Lower leg skin (tissue), 4 donors: ENCODE results near the gene A4GALT. TPM values are rescaled to one million over a fixed set of nuclear protein-coding genes. Genes with fewer than 3 reads are reported as not detected.

Experiments used
- DNase-seq, 2 donors: peaks; one replicate each; pipeline ENCODE4 v3.0.0-alpha.2; 2019; ENCODE audit warnings: low spot score in 2 of 2
- H3K4me3 ChIP-seq: fragments of 200-600 bp; sonication (generic); 2 replicates; pipeline ENCODE4 v1.5.1; 2017; ENCODE audit warnings: mild to moderate bottlenecking, low read depth; ENCODE audit not compliant: poor library complexity, severe bottlenecking
- POLR2A ChIP-seq, 2 donors: fragments of 450-650 bp; IDR thresholded peaks; one replicate each; pipeline ENCODE4 v1.6.1; 2016 to 2017; ENCODE audit warnings: antibody characterized with exemption in 2 of 2, mild to moderate bottlenecking in 1 of 2, moderate library complexity in 1 of 2
- WGBS, 2 donors: methylation state at CpG; one replicate each; pipeline ENCODE4 v1.1.5; 2018; 5-methylcytosine and 5-hydroxymethylcytosine counted together
- intact Hi-C: fragments of 100-400 bp; cut with DNase I; formaldehyde crosslinking; loops from one replicate; pipeline ENCODE4 v1.15.0; 2023; ENCODE audit warnings: low total_unique reads
- total RNA-seq, 4 donors: library from RNA; depleted of rRNA; stranded (reverse); fragments of >200 nt; gene quantifications; one replicate each; pipeline ENCODE4 v1.1.0, GENCODE V29; 2016
- TF ChIP-seq, protein P1 (sequence below), 3 donors: fragments of 450-650 bp; IDR thresholded peaks; one replicate each; pipeline ENCODE4 v1.5.1; 2016; ENCODE audit warnings: antibody characterized with exemption in 3 of 3, mild to moderate bottlenecking in 3 of 3, moderate library complexity in 2 of 3

Gene A4GALT
- total RNA-seq, 4 donors from 2014 or later = 4.5 to 20.1 (median 10.9) TPM

DNA sequence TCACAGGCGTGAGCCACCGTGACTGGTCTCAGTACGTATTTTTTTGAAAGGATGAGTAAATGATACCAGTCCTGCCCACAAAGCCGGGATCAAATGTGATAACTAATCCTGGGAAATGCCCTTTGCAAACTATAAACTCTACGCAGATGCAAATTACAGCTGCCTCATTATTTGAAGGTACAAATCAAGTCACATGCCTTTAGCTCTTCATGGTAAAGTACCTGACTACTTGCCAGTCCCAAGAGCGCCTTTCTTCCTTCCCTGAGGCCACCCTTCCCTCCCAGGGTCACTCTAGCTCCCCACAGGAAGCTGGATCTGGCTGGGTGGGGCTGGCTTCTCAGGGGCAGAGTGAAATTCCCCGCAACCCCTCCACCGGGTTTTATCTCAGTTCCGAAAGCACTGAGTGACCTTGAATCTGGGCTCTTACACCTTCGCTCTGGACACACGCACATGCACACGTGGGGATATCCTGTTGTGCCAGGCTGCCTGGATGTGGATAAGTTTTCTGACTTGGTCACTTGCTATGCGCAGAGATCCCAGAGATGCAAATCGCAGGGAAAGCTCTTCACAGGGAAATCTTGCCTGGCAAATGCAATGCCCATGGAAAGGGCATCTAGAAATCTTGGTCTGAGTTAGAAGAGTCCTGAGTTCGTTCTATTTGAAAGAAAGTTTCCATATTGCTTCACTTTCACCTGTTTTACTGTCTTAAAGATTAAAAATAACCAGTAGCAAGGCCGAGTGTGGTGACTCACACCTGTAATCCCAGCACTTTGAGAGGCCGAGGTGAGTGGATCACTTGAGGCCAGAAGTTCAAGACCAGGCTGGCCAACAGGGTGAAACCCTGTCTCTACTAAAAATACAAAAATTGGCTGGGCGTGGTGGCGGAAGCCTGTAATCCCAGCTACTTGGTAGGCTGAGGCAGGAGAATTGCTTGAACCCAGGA is 8.5 kb downstream of the A4GALT start:
- no peak for DNase-seq
- H3K4me3 ChIP-seq = no peak overlapping the region
- TF ChIP-seq, protein P1, sequence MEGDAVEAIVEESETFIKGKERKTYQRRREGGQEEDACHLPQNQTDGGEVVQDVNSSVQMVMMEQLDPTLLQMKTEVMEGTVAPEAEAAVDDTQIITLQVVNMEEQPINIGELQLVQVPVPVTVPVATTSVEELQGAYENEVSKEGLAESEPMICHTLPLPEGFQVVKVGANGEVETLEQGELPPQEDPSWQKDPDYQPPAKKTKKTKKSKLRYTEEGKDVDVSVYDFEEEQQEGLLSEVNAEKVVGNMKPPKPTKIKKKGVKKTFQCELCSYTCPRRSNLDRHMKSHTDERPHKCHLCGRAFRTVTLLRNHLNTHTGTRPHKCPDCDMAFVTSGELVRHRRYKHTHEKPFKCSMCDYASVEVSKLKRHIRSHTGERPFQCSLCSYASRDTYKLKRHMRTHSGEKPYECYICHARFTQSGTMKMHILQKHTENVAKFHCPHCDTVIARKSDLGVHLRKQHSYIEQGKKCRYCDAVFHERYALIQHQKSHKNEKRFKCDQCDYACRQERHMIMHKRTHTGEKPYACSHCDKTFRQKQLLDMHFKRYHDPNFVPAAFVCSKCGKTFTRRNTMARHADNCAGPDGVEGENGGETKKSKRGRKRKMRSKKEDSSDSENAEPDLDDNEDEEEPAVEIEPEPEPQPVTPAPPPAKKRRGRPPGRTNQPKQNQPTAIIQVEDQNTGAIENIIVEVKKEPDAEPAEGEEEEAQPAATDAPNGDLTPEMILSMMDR (IDR thresholded peaks at IDR 0.05) = no peak
- TF ChIP-seq POLR2A (IDR thresholded peaks at IDR 0.05) = no peak
- intact Hi-C loops = no loop called here
- 63 to 67% methylated on average over 19 of the region's 19 CpGs for WGBS, 2 donors

DNA sequence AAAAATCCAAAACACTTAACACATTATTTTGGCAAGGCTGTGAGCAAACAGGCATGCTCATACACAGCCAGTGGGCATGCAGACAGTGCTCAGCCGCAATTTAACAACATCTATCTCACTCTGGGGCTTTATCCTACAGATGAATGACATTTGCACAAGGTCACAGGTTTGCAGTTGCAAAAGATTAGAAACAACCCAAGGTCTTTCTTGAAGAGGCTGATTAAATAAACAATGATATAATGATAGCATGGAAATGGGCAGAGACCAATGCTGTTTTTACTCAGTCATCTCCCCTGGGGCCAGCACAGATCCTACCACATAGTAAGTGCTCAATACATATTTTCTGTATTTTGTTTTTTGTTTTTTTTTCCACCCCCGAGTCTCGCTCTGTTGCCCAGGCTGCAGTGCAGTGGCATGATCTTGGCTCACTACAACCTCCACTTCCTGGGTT is 9.4 kb downstream of the A4GALT start:
- no peak for TF ChIP-seq POLR2A (IDR thresholded peaks at IDR 0.05)
- TF ChIP-seq, protein P1 (IDR thresholded peaks at IDR 0.05) = no peak
- DNase-seq = no peak
- no peak overlapping the region for H3K4me3 ChIP-seq
- 43 to 49% methylated on average over 3 of the region's 3 CpGs for WGBS, 2 donors
- intact Hi-C loops = no loop called here

DNA sequence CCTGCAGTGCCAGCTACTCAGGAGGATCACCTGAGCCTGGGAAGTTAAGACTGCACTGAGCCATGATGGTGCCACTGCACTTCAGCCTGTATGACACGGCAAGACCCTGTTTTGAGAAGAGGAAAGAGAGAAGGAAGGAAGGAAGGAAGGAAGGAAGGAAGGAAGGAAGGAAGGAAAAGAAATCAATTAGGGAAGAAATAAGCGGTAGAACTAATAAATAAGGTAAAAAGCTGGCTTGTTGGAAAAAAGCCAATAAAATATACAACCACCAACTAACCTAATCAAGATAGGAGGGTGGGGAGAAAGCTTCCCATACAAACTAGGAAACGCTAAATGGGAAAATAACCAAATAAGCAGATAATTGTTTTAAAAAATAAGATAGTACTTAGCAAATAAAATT is 12.3 kb downstream of the A4GALT start:
- DNase-seq = no peak
- no peak overlapping the region for H3K4me3 ChIP-seq
- TF ChIP-seq POLR2A (IDR thresholded peaks at IDR 0.05) = no peak
- TF ChIP-seq, protein P1 (IDR thresholded peaks at IDR 0.05) = no peak
- 64 to 70% methylated on average over 3 of the region's 3 CpGs for WGBS, 2 donors
- intact Hi-C loops = no loop called here

GRCh38 chr22:42707496-42707895 is 13.2 kb downstream of the A4GALT start:
- DNase-seq = no peak
- TF ChIP-seq, protein P1 (IDR thresholded peaks at IDR 0.05) = no peak
- TF ChIP-seq POLR2A (IDR thresholded peaks at IDR 0.05) = no peak
- 76 to 81% methylated on average over 2 of the region's 2 CpGs for WGBS, 2 donors
- no peak overlapping the region for H3K4me3 ChIP-seq
- intact Hi-C loops = no loop called here

- no peak overlapping the region for H3K4me3 ChIP-seq
- 80% methylated on average over 4 of the region's 4 CpGs for WGBS, 2 donors
- intact Hi-C loops = no loop called here
- TF ChIP-seq POLR2A (IDR thresholded peaks at IDR 0.05) = no peak
- TF ChIP-seq, protein P1 (IDR thresholded peaks at IDR 0.05) = no peak
- DNase-seq = no peak
These were observed 15.8 kb downstream of the A4GALT start for GRCh38 chr22:42704896-42705295.
